HEK293 (cell line): ENCODE measurements around the gene SLC39A7.
"Not testable (repeated sequence)": the region's sequence is repeated elsewhere in the genome, so short reads cannot be mapped to it uniquely, and the experiment has no call there.

ENCODE experiments used
- CTCF ChIA-PET: fragments of 350-600 bp; formaldehyde crosslinking; extraction: SDS; loops from one replicate; lab custom pipeline; 2021; ENCODE audit warnings: antibody characterized with exemption; lab: Yijun Ruan, JAX
- POLR2A ChIA-PET: fragments of 300-600 bp; formaldehyde crosslinking; extraction: SDS; loops from one replicate; lab custom pipeline; 2020; ENCODE audit warnings: antibody characterized with exemption, inconsistent platforms; lab: Yijun Ruan, JAX
- H3K27ac ChIP-seq: fragments of 200-500 bp; sonication (Bioruptor generic); 2 replicates; pipeline ENCODE4 v1.5.1; 2014; ENCODE audit warnings: low read depth, low read length, control low read depth, inconsistent platforms; ENCODE audit errors: extremely low read depth
- H3K36me3 ChIP-seq, 2 experiments: fragments of 200-500 bp in 1 of 2; sonication (Bioruptor generic) in 1 of 2; 1 replicate in 1 of 2; 2 replicates in 1 of 2; pipeline ENCODE4 v1.5.1; 2014 to 2017; ENCODE audit warnings: inconsistent platforms in 2 of 2, low read length in 2 of 2; ENCODE audit not compliant: control insufficient read depth in 2 of 2, insufficient read depth in 1 of 2
- H3K4me1 ChIP-seq: fragments of 200-500 bp; sonication (Bioruptor generic); 2 replicates; pipeline ENCODE4 v1.5.1; 2014; ENCODE audit warnings: mild to moderate bottlenecking, low read length, inconsistent platforms; ENCODE audit not compliant: control insufficient read depth, insufficient read depth
- H3K4me3 ChIP-seq: 2 replicates; pipeline ENCODE4 v1.5.1; 2011; ENCODE audit warnings: low read depth, mild to moderate bottlenecking, control low read depth, low read length, moderate library complexity
- H3K9me3 ChIP-seq: fragments of 200-500 bp; sonication (Bioruptor generic); 2 replicates; pipeline ENCODE4 v1.5.1; 2014; ENCODE audit warnings: low read depth, low read length, inconsistent platforms; ENCODE audit not compliant: control insufficient read depth, insufficient read depth
- EGR2 ChIP-seq: fragments of 450-650 bp; formaldehyde crosslinking; IDR thresholded peaks from 2 replicates; pipeline ENCODE4 v1.5.1; 2016; ENCODE audit warnings: low read depth, missing biosample characterization, missing genetic modification characterization
- WT1 ChIP-seq: fragments of 450-650 bp; formaldehyde crosslinking; IDR thresholded peaks from 2 replicates; pipeline ENCODE4 v1.5.1; 2016; ENCODE audit warnings: missing biosample characterization, missing genetic modification characterization
- ZFHX2 ChIP-seq: fragments of 450-650 bp; formaldehyde crosslinking; conservative IDR thresholded peaks from 2 replicates; pipeline ENCODE4 v1.5.1; 2016; ENCODE audit warnings: missing biosample characterization, missing genetic modification characterization
- ZFP3 ChIP-seq: fragments of 450-650 bp; formaldehyde crosslinking; IDR thresholded peaks from 2 replicates; pipeline ENCODE4 v1.5.1; 2016; ENCODE audit warnings: low read depth, missing biosample characterization, missing genetic modification characterization
- ZIC2 ChIP-seq: fragments of 450-650 bp; formaldehyde crosslinking; IDR thresholded peaks from 2 replicates; pipeline ENCODE4 v1.5.1; 2016; ENCODE audit warnings: missing biosample characterization, missing genetic modification characterization
- ZNF202 ChIP-seq: fragments of 450-650 bp; formaldehyde crosslinking; IDR thresholded peaks from 2 replicates; pipeline ENCODE4 v1.5.1; 2016; ENCODE audit warnings: missing biosample characterization, missing genetic modification characterization, borderline replicate concordance
- ZNF350 ChIP-seq: fragments of 450-650 bp; formaldehyde crosslinking; IDR thresholded peaks from 2 replicates; pipeline ENCODE4 v1.5.0; 2017; ENCODE audit warnings: missing biosample characterization, mild to moderate bottlenecking, missing genetic modification characterization
- ZNF391 ChIP-seq: fragments of 450-650 bp; formaldehyde crosslinking; IDR thresholded peaks from 2 replicates; pipeline ENCODE4 v1.5.1; 2016; ENCODE audit warnings: low read depth, missing biosample characterization, missing genetic modification characterization, borderline replicate concordance
- ZNF544 ChIP-seq: fragments of 450-650 bp; formaldehyde crosslinking; IDR thresholded peaks from 2 replicates; pipeline ENCODE4 v1.5.0; 2017; ENCODE audit warnings: missing biosample characterization, missing genetic modification characterization
- ZNF549 ChIP-seq: fragments of 450-650 bp; IDR thresholded peaks from 2 replicates; pipeline ENCODE4 v1.5.1; 2018; ENCODE audit warnings: missing biosample characterization, missing genetic modification characterization, mild to moderate bottlenecking, inconsistent platforms, moderate library complexity
- ZNF76 ChIP-seq: fragments of 450-650 bp; formaldehyde crosslinking; IDR thresholded peaks from 2 replicates; pipeline ENCODE4; 2016; ENCODE audit warnings: low read depth, missing biosample characterization, missing genetic modification characterization, borderline replicate concordance
- ZNF776 ChIP-seq: fragments of 450-650 bp; formaldehyde crosslinking; IDR thresholded peaks from 2 replicates; pipeline ENCODE4 v1.5.0; 2017; ENCODE audit warnings: missing biosample characterization, missing genetic modification characterization, borderline replicate concordance
- ZSCAN18 ChIP-seq: fragments of 450-650 bp; formaldehyde crosslinking; IDR thresholded peaks from 2 replicates; pipeline ENCODE4 v1.5.1; 2016; ENCODE audit warnings: missing biosample characterization, missing genetic modification characterization
- TF ChIP-seq, protein P1 (sequence below): fragments of 450-650 bp; formaldehyde crosslinking; IDR thresholded peaks from 2 replicates; pipeline ENCODE4 v1.5.1; 2016; ENCODE audit warnings: missing biosample characterization, missing genetic modification characterization
- TF ChIP-seq, protein P2 (sequence below): fragments of 450-650 bp; formaldehyde crosslinking; IDR thresholded peaks from 2 replicates; pipeline ENCODE4 v1.5.1; 2017; ENCODE audit warnings: missing biosample characterization, missing genetic modification characterization

Gene SLC39A7

DNA sequence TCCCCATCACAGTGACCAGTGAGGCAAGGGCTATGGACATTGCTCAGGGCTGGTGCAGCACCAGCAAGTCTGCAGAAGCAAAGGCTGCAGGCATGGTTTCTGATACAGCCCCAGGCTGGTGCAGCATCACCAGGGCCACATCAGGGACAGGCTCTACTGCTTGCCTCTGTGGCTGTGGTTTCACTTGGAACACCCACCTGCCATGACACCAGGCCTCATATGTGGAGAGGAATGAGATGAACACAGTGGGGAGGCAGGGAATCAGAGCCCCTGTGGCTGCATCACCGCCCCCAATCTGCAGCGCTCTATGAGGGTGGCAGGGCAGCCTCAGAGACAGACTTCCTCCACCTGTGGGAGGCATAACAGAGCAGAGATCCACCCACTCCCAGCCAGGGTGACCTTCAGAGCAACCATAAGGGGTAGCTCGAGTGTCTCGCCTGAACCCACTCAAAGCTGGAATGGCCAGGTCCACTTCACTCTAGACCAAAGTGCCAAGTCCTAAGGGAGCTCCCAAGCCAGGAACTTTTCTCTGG is 15.5 kb downstream of the SLC39A7 start:
- Histone ChIP-seq H3K4me3 (no peak overlapping the region), H3K27ac (no peak overlapping the region), H3K36me3 (peaks cover 3 to 10% of the 10 kb centered on the region in 2 experiments; a peak in 2 of 3 replicates), H3K9me3 (no peaks in the 10 kb centered on the region), H3K4me1 (peaks cover 6% of the 10 kb centered on the region)
- ChIA-PET CTCF (interaction anchor here (1.1 kb wide), 1 partner anchor 219 kb away, joined by 3 read pairs; no protein-coding TSS in a partner anchor), POLR2A (interaction anchor here (1.4 kb wide), 1 partner anchor 8 kb away, joined by 5 read pairs; the partner anchor contains the start of gene RING1)
- peak; percentile 69 for TF ChIP-seq ZIC2 (tag by site-specific recombination)
- TF ChIP-seq, protein P1, sequence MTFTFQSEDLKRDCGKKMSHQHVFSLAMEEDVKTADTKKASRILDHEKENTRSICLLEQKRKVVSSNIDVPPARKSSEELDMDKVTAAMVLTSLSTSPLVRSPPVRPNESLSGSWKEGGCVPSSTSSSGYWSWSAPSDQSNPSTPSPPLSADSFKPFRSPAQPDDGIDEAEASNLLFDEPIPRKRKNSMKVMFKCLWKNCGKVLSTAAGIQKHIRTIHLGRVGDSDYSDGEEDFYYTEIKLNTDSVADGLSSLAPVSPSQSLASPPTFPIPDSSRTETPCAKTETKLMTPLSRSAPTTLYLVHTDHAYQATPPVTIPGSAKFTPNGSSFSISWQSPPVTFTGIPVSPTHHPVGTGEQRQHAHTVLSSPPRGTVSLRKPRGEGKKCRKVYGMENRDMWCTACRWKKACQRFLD: no peak
- no peak for TF ChIP-seq WT1 (tag by site-specific recombination)
- TF ChIP-seq EGR2: peak; percentile 94
- TF ChIP-seq ZFHX2: peak; percentile 93

- Histone ChIP-seq H3K4me1 (peaks cover 6% of the 10 kb centered on the region), H3K9me3 (no peaks in the 10 kb centered on the region), H3K36me3 (peaks cover 0 to 1% of the 10 kb centered on the region in 2 experiments; a peak in 2 of 3 replicates), H3K27ac (no peak overlapping the region), H3K4me3 (no peak overlapping the region)
- ChIA-PET CTCF (no interaction called here), POLR2A (no interaction called here)
- TF ChIP-seq ZNF391 (no peak), ZFP3 (no peak), ZNF350 (no peak), ZNF76 (no peak), ZNF544 (no peak), ZNF202 (tag by site-specific recombination) (no peak), ZNF776 (tag by site-specific recombination) (no peak), ZNF549 (no peak), ZSCAN18 (tag by site-specific recombination) (no peak)
Observed at GRCh38 chr6:33217246-33217645, 16.6 kb downstream of the SLC39A7 start.

DNA sequence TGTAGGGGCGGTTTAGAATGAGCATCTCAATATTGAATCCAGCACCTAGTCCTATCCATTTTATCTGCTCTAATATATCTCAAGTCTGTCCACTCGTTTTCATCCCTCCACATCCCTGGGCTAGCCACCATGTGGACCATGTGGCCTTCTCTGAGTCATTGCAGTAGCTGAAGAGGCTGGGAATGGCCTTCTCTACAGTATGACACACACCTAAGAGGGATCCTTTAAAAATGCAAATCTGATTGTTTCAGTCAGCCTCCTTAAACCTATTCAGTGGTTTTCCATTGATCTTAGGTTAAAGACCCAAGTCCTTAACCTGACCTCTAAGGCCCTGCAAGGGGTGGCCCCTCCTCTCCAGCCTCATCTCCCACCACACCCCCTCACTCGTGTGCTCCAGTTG is 17.0 kb downstream of the SLC39A7 start:
- ChIA-PET POLR2A (interaction anchor here (2.2 kb wide), 1 partner anchor 9 kb away, joined by 7 read pairs; the partner anchor contains the start of gene RING1), CTCF (interaction anchor here (0.6 kb wide), 1 partner anchor 1403 kb away, joined by 3 read pairs; no protein-coding TSS in a partner anchor)
- no peak overlapping the region for H3K4me3 ChIP-seq
- H3K27ac ChIP-seq: no peak overlapping the region
- TF ChIP-seq, protein P2, sequence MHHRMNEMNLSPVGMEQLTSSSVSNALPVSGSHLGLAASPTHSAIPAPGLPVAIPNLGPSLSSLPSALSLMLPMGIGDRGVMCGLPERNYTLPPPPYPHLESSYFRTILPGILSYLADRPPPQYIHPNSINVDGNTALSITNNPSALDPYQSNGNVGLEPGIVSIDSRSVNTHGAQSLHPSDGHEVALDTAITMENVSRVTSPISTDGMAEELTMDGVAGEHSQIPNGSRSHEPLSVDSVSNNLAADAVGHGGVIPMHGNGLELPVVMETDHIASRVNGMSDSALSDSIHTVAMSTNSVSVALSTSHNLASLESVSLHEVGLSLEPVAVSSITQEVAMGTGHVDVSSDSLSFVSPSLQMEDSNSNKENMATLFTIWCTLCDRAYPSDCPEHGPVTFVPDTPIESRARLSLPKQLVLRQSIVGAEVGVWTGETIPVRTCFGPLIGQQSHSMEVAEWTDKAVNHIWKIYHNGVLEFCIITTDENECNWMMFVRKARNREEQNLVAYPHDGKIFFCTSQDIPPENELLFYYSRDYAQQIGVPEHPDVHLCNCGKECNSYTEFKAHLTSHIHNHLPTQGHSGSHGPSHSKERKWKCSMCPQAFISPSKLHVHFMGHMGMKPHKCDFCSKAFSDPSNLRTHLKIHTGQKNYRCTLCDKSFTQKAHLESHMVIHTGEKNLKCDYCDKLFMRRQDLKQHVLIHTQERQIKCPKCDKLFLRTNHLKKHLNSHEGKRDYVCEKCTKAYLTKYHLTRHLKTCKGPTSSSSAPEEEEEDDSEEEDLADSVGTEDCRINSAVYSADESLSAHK (tag by site-specific recombination): no peak
- peaks cover 5% of the 10 kb centered on the region for H3K4me1 ChIP-seq
- no peaks in the 10 kb centered on the region for H3K9me3 ChIP-seq
- H3K36me3 ChIP-seq: no peaks in the 10 kb centered on the region

DNA sequence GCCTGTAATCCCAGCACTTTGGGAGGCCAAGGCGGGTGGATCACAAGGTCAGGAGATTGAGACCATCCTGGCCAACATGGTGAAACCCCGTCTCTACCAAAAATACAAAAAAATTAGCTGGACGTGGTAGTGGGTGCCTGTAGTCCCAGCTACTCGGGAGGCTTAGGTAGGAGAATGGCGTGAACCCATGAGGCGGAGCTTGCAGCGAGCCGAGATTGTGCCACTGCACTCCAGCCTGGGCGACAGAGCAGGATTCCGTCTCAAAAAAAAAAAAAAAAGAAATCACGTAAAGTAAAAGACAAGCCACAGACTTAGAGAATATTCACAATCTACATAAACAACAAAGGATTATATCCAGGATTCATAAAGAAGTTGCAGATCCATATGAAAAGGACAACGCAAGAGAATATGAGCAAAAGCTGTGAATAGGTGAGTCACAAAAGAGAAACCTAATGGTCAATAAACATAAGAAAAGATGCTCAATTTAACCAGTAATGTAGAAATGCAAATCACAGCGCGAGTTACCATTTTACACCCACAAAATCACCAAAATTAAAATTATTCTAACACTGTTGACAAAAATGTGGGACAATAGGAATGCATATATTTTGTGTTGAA is 25.9 kb downstream of the SLC39A7 start:
- H3K9me3 ChIP-seq, H3K4me1 ChIP-seq, H3K4me3 ChIP-seq, H3K36me3 ChIP-seq, H3K27ac ChIP-seq: not testable (repeated sequence)
- CTCF ChIA-PET: interaction anchor here (0.6 to 1.3 kb wide), 3 partner anchors 16 to 227 kb away, joined by 3 to 4 read pairs (median 4); no protein-coding TSS in a partner anchor
- POLR2A ChIA-PET: interaction anchor here (1.0 to 1.1 kb wide), 2 partner anchors 9 to 14 kb away, joined by 3 read pairs; no protein-coding TSS in a partner anchor
